HCT116 (cell line): ENCODE data around the gene GID4. TPM values are rescaled to one million over a fixed set of nuclear protein-coding genes. Genes with fewer than 3 reads are reported as not detected.

Source experiments
- ATAC-seq: fragments of 200-7000 bp; cut with Tn5 transposase; 2 replicates; pipeline ENCODE4 v1.9.1; 2020; ENCODE audit warnings: mild to moderate bottlenecking, moderate library complexity
- BruUV-seq: library from RNA; stranded (reverse); fragments of 400-500 nt; replicated peaks from 2 replicates; lab custom pipeline; 2021; lab: Mats Ljungman, UMichigan
- CTCF ChIA-PET: fragments of 300-600 bp; sonication (Branson Sonifier 250); formaldehyde crosslinking; loops from one replicate; lab custom pipeline; 2021; ENCODE audit warnings: antibody characterized with exemption; lab: Charles Lee
- POLR2A ChIA-PET: fragments of 300-600, 350-600 bp; sonication (Branson Sonifier 250); formaldehyde crosslinking; loops from one replicate; lab custom pipeline; 2021; ENCODE audit warnings: antibody characterized with exemption; lab: Charles Lee
- RAD21 ChIA-PET, 2 experiments: fragments of 300-600 bp; sonication (Branson Sonifier 250); formaldehyde crosslinking; loops; one replicate each; lab custom pipeline; 2023; ENCODE audit warnings: low total read pairs in 2 of 2; ENCODE audit not compliant: uncharacterized antibody in 2 of 2, unreplicated experiment in 2 of 2, low non-redundant PET in 1 of 2; lab: Charles Lee
- DNase-seq: peaks from one replicate; pipeline ENCODE4 v3.0.0-alpha.2; 2010; ENCODE audit warnings: low read depth, low spot score
- H2AFZ ChIP-seq: fragments of 200-600 bp; shearing (Covaris generic), sonication (generic); 2 replicates; pipeline ENCODE4 v1.6.1; 2017; ENCODE audit warnings: low read depth, mixed run types, mixed read lengths, antibody characterized with exemption, low read length; ENCODE audit not compliant: poor library complexity, severe bottlenecking
- H3K27ac ChIP-seq: 2 replicates; pipeline ENCODE4 v1.5.1; 2012; ENCODE audit warnings: low read depth, low read length
- H3K27me3 ChIP-seq: fragments of 200-600 bp; sonication (generic); 2 replicates; pipeline ENCODE4 v1.6.1; 2016; ENCODE audit warnings: mixed run types, low read length, mixed read lengths; ENCODE audit not compliant: insufficient read depth
- H3K36me3 ChIP-seq, 2 experiments: fragments of 200-500 bp in 1 of 2; fragments of 200-600 bp in 1 of 2; sonication (Bioruptor generic) in 1 of 2; sonication (generic) in 1 of 2; 2 replicates each; pipeline versions ENCODE4 v1.5.1 to v1.6.1; 2014 to 2016; ENCODE audit warnings: low read length in 2 of 2, inconsistent platforms in 1 of 2, mixed read lengths in 1 of 2, mixed run types in 1 of 2; ENCODE audit not compliant: insufficient read depth in 2 of 2, control insufficient read depth in 1 of 2
- H3K4me1 ChIP-seq, 2 experiments: fragments of 200-600 bp in 1 of 2; sonication (generic) in 1 of 2; 2 replicates each; pipeline versions ENCODE4 v1.5.1 to v1.6.1; 2012 to 2017; ENCODE audit warnings: low read length in 2 of 2, inconsistent platforms in 1 of 2, mild to moderate bottlenecking in 1 of 2, mixed read lengths in 1 of 2, mixed run types in 1 of 2, moderate library complexity in 1 of 2; ENCODE audit not compliant: insufficient read depth in 2 of 2, control insufficient read depth in 1 of 2
- H3K4me2 ChIP-seq: fragments of 200-600 bp; sonication (generic); 2 replicates; pipeline ENCODE4 v1.6.1; 2017; ENCODE audit warnings: mixed run types, low read length, mixed read lengths
- H3K4me3 ChIP-seq, 2 experiments: fragments of 200-600 bp in 1 of 2; sonication (generic) in 1 of 2; replicated peaks in 1 of 2; 2 replicates each; pipeline ENCODE4 v1.5.1; 2011 to 2016; ENCODE audit warnings: low read length in 2 of 2, control low read depth in 1 of 2, low read depth in 1 of 2, mild to moderate bottlenecking in 1 of 2, mixed read lengths in 1 of 2, mixed run types in 1 of 2
- H3K79me2 ChIP-seq: fragments of 200-600 bp; sonication (generic); 2 replicates; pipeline ENCODE4 v1.6.1; 2017; ENCODE audit warnings: mild to moderate bottlenecking, mixed run types, low read length, moderate library complexity, mixed read lengths; ENCODE audit not compliant: insufficient read depth
- H3K9ac ChIP-seq: fragments of 200-600 bp; sonication (generic); 2 replicates; pipeline ENCODE4 v1.6.1; 2016; ENCODE audit warnings: low read length, mixed read lengths
- H3K9me2 ChIP-seq: fragments of 200-600 bp; sonication (generic), shearing (Covaris generic); 2 replicates; pipeline ENCODE4 v1.6.1; 2017; ENCODE audit warnings: mixed run types, mild to moderate bottlenecking, moderate library complexity; ENCODE audit not compliant: insufficient read depth
- H3K9me3 ChIP-seq, 2 experiments: fragments of 200-500 bp in 1 of 2; fragments of 200-600 bp in 1 of 2; sonication (Bioruptor generic) in 1 of 2; sonication (generic) in 1 of 2; 2 replicates each; pipeline ENCODE4 v1.6.1; 2014 to 2017; ENCODE audit warnings: low read length in 2 of 2, mixed read lengths in 2 of 2, inconsistent platforms in 1 of 2, low read depth in 1 of 2, mild to moderate bottlenecking in 1 of 2, mixed run types in 1 of 2, moderate library complexity in 1 of 2; ENCODE audit not compliant: control insufficient read depth in 1 of 2, insufficient read depth in 1 of 2
- H4K20me1 ChIP-seq: fragments of 200-600 bp; sonication (generic), shearing (Covaris generic); 2 replicates; pipeline ENCODE4 v1.6.1; 2017; ENCODE audit warnings: mixed run types, mild to moderate bottlenecking, moderate library complexity; ENCODE audit not compliant: insufficient read depth
- CBX3 ChIP-seq: IDR thresholded peaks from 2 replicates; pipeline ENCODE4 v1.6.1; 2012; ENCODE audit warnings: low read depth
- EGR1 ChIP-seq: IDR thresholded peaks from 2 replicates; pipeline ENCODE4 v1.6.1; 2012; ENCODE audit warnings: low read depth
- EZH2phosphoT487 ChIP-seq: fragments of 200-600 bp; IDR thresholded peaks from 2 replicates; pipeline ENCODE4 v1.6.1; 2018; ENCODE audit warnings: antibody characterized with exemption, borderline replicate concordance
- JUND ChIP-seq: IDR thresholded peaks from 2 replicates; pipeline ENCODE4 v1.6.1; 2012
- SIN3A ChIP-seq: IDR thresholded peaks from 2 replicates; pipeline ENCODE4 v1.6.1; 2012; ENCODE audit warnings: low read depth
- SP1 ChIP-seq: IDR thresholded peaks from 2 replicates; pipeline ENCODE4 v1.6.1; 2012; ENCODE audit warnings: low read depth
- SRF ChIP-seq: IDR thresholded peaks from 2 replicates; pipeline ENCODE4 v1.6.1; 2012; ENCODE audit warnings: low read depth
- intact Hi-C: fragments of 100-400 bp; cut with micrococcal nuclease; formaldehyde crosslinking; loops from 2 replicates; pipeline ENCODE4 v1.10.0; 2022
- total RNA-seq: library from RNA; stranded (reverse); gene quantifications from one replicate; pipeline ENCODE4 v1.2.1, GENCODE V29; 2021; ENCODE audit not compliant: unreplicated experiment
- TF ChIP-seq, protein P1 (sequence below), 3 experiments: fragments of 200-600 bp in 1 of 3; sonication (generic) in 1 of 3; IDR thresholded peaks in 2 of 3; conservative IDR thresholded peaks in 1 of 3; 2 replicates each; pipeline ENCODE4 v1.5.1; 2012 to 2017; ENCODE audit warnings: low read depth in 2 of 3, low read length in 2 of 3, antibody characterized with exemption in 1 of 3, borderline replicate concordance in 1 of 3, control low read depth in 1 of 3, mild to moderate bottlenecking in 1 of 3, mixed read lengths in 1 of 3, mixed run types in 1 of 3, moderate library complexity in 1 of 3; ENCODE audit not compliant: insufficient read depth in 1 of 3
- TF ChIP-seq, protein P2 (sequence below): IDR thresholded peaks from 2 replicates; pipeline ENCODE4 v1.6.1; 2012
- TF ChIP-seq, protein P3 (sequence below): IDR thresholded peaks from 2 replicates; pipeline ENCODE4 v1.6.1; 2012; ENCODE audit warnings: low read depth
- TF ChIP-seq, protein P4 (sequence below): IDR thresholded peaks from 2 replicates; pipeline ENCODE4 v1.6.1; 2012

GID4 gene
- total RNA-seq, 1 experiment from 2014 or later = 10.8 TPM

GRCh38 chr17:18004884-18005305 lies 34.3 kb upstream of the GID4 start:
- no peak for DNase-seq
- Histone ChIP-seq H3K4me2 (no peak overlapping the region), H3K27ac (no peak overlapping the region), H3K27me3 (no peaks in the 10 kb centered on the region), H3K36me3 (no peaks in the 10 kb centered on the region), H2AFZ (no peak overlapping the region), H3K9me3 (no peaks in the 10 kb centered on the region), H3K79me2 (no peaks in the 10 kb centered on the region), H3K9me2 (no peaks in the 10 kb centered on the region), H3K4me1 (no peaks in the 10 kb centered on the region), H4K20me1 (no peaks in the 10 kb centered on the region), H3K4me3 (no peak overlapping the region), H3K9ac (no peak overlapping the region)
- ChIA-PET RAD21 (no interaction called here), POLR2A (no interaction called here), CTCF (interaction anchor here (2.0 kb wide), 1 partner anchor 15 kb away, joined by 4 read pairs; no protein-coding TSS in a partner anchor)
- intact Hi-C loops = no loop called here
- TF ChIP-seq, protein P1, sequence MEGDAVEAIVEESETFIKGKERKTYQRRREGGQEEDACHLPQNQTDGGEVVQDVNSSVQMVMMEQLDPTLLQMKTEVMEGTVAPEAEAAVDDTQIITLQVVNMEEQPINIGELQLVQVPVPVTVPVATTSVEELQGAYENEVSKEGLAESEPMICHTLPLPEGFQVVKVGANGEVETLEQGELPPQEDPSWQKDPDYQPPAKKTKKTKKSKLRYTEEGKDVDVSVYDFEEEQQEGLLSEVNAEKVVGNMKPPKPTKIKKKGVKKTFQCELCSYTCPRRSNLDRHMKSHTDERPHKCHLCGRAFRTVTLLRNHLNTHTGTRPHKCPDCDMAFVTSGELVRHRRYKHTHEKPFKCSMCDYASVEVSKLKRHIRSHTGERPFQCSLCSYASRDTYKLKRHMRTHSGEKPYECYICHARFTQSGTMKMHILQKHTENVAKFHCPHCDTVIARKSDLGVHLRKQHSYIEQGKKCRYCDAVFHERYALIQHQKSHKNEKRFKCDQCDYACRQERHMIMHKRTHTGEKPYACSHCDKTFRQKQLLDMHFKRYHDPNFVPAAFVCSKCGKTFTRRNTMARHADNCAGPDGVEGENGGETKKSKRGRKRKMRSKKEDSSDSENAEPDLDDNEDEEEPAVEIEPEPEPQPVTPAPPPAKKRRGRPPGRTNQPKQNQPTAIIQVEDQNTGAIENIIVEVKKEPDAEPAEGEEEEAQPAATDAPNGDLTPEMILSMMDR (IDR thresholded peaks at IDR 0.05 in 2 of 3, conservative IDR thresholded peaks at IDR 0.05 in 1 of 3; ENCODE audit: borderline replicate concordance in 1 of 3, insufficient read depth in 1 of 3, low read depth in 2 of 3, low read length in 2 of 3) = peak in 2 of 3 experiments; percentile 46 to 55; a peak in 4 of 6 replicates
- TF ChIP-seq EGR1 (no peak), SP1 (no peak)
- BruUV-seq = no TSS peak
- ATAC-seq = peak; percentile 91

- no peak for DNase-seq
- H3K27ac ChIP-seq = no peak overlapping the region
- ATAC-seq = peak; percentile 9; the same call in 1 of the 2 replicates
- TF ChIP-seq SIN3A (no peak), EZH2phosphoT487 (no peak), CBX3 (no peak), EGR1 (no peak), JUND (no peak), SP1 (no peak), SRF (no peak)
- TF ChIP-seq, protein P2, sequence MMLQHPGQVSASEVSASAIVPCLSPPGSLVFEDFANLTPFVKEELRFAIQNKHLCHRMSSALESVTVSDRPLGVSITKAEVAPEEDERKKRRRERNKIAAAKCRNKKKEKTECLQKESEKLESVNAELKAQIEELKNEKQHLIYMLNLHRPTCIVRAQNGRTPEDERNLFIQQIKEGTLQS = no peak
- TF ChIP-seq, protein P3, sequence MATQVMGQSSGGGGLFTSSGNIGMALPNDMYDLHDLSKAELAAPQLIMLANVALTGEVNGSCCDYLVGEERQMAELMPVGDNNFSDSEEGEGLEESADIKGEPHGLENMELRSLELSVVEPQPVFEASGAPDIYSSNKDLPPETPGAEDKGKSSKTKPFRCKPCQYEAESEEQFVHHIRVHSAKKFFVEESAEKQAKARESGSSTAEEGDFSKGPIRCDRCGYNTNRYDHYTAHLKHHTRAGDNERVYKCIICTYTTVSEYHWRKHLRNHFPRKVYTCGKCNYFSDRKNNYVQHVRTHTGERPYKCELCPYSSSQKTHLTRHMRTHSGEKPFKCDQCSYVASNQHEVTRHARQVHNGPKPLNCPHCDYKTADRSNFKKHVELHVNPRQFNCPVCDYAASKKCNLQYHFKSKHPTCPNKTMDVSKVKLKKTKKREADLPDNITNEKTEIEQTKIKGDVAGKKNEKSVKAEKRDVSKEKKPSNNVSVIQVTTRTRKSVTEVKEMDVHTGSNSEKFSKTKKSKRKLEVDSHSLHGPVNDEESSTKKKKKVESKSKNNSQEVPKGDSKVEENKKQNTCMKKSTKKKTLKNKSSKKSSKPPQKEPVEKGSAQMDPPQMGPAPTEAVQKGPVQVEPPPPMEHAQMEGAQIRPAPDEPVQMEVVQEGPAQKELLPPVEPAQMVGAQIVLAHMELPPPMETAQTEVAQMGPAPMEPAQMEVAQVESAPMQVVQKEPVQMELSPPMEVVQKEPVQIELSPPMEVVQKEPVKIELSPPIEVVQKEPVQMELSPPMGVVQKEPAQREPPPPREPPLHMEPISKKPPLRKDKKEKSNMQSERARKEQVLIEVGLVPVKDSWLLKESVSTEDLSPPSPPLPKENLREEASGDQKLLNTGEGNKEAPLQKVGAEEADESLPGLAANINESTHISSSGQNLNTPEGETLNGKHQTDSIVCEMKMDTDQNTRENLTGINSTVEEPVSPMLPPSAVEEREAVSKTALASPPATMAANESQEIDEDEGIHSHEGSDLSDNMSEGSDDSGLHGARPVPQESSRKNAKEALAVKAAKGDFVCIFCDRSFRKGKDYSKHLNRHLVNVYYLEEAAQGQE = no peak
- TF ChIP-seq, protein P1 (IDR thresholded peaks at IDR 0.05 in 2 of 3, conservative IDR thresholded peaks at IDR 0.05 in 1 of 3; ENCODE audit: borderline replicate concordance in 1 of 3, insufficient read depth in 1 of 3, low read depth in 2 of 3, low read length in 2 of 3) = no peak
- TF ChIP-seq, protein P4, sequence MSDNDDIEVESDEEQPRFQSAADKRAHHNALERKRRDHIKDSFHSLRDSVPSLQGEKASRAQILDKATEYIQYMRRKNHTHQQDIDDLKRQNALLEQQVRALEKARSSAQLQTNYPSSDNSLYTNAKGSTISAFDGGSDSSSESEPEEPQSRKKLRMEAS = no peak
Observed at GRCh38 chr17:18005496-18005895, 33.7 kb upstream of the GID4 start.

More at GRCh38 chr17:18005496-18005895, 33.7 kb upstream of the GID4 start:
- Histone ChIP-seq H3K9me2 (no peaks in the 10 kb centered on the region), H2AFZ (no peak overlapping the region), H3K79me2 (no peaks in the 10 kb centered on the region), H3K4me3 (no peak overlapping the region), H3K9me3 (no peaks in the 10 kb centered on the region), H3K27me3 (no peaks in the 10 kb centered on the region), H3K4me1 (no peaks in the 10 kb centered on the region), H3K36me3 (no peaks in the 10 kb centered on the region), H3K4me2 (no peak overlapping the region), H3K9ac (no peak overlapping the region), H4K20me1 (no peaks in the 10 kb centered on the region)
- intact Hi-C loops = no loop called here
- BruUV-seq = no TSS peak
- ChIA-PET RAD21 (no interaction called here), CTCF (interaction anchor here (2.0 kb wide), 1 partner anchor 15 kb away, joined by 4 read pairs; no protein-coding TSS in a partner anchor), POLR2A (no interaction called here)
